T-helper 2 cell treated with Interferon-gamma antibody and Interleukin-4, amounts not matched to agents 5 μg/mL and 100 μg/mL, for 36 hours (primary cell): Measurements from ENCODE around the gene TRPM3.
"Not testable (repeated sequence)": the region's sequence is repeated elsewhere in the genome, so short reads cannot be mapped to it uniquely, and the experiment has no call there.

Experiments used
- DNase-seq: peaks from one replicate; pipeline ENCODE4 v3.0.0; 2021; ENCODE audit warnings: low spot score
- H3K27ac Mint-ChIP-seq: one replicate; pipeline ENCODE4 v1.8.0; 2021; ENCODE audit warnings: mild to moderate bottlenecking, mixed read lengths
- H3K27me3 Mint-ChIP-seq: one replicate; pipeline ENCODE4 v1.8.0; 2021; ENCODE audit warnings: low read depth, mixed read lengths
- H3K36me3 Mint-ChIP-seq: one replicate; pipeline ENCODE4 v1.8.0; 2021; ENCODE audit warnings: low read depth, mixed read lengths
- H3K4me1 Mint-ChIP-seq: one replicate; pipeline ENCODE4 v1.8.0; 2021; ENCODE audit warnings: low read depth, mixed read lengths
- H3K4me3 Mint-ChIP-seq: one replicate; pipeline ENCODE4 v1.8.0; 2022; ENCODE audit warnings: mild to moderate bottlenecking, moderate library complexity, mixed read lengths
- H3K9me3 Mint-ChIP-seq: one replicate; pipeline ENCODE4 v1.8.0; 2021; ENCODE audit warnings: mixed read lengths

The TRPM3 gene

DNA sequence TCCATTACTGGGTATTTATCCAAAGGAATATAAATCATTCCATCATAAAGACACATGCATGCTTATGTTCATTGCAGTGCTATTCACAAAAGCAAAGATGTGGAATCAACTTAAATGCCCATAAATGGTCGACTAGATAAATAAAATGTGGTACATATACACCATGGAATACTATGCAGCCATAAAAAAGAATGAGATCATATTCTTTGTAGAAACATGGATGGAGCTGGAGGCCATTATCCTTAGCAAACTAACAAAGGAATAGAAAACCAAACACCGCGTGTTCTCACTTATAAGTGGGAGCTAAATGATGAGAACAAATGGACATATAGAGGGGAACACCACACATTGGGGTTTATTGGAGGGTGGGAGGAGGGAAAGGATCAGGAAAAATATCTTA lies 155.0 kb downstream of the TRPM3 start:
- H3K4me3 Mint-ChIP-seq, H3K27ac Mint-ChIP-seq, H3K27me3 Mint-ChIP-seq, H3K36me3 Mint-ChIP-seq, DNase-seq, H3K9me3 Mint-ChIP-seq, H3K4me1 Mint-ChIP-seq: not testable (repeated sequence)

DNA sequence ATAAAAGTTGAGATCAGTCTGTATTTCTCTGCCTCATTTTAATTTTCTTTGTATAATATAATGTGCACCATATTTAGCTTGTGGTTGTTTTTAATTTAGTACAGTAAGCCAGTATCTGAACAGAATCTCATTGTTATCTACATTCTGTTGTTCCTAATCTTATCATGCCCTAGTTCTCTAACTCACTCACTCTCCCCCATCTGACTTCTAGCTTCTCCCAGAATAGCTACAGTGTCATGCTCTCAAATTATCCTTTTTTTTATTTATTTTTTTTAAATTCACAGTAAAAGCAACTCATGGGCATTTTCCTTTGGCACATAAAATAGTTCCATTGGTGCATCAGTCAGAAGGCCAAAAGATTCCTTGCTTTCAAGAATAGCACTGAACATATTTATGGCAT lies 156.6 kb downstream of the TRPM3 start:
- no peak for DNase-seq
- Mint-ChIP-seq H3K4me1 (no peaks in the 10 kb centered on the region), H3K27me3 (no peaks in the 10 kb centered on the region), H3K9me3 (no peaks in the 10 kb centered on the region), H3K36me3 (no peaks in the 10 kb centered on the region), H3K27ac (no peak overlapping the region), H3K4me3 (no peak overlapping the region)

DNA sequence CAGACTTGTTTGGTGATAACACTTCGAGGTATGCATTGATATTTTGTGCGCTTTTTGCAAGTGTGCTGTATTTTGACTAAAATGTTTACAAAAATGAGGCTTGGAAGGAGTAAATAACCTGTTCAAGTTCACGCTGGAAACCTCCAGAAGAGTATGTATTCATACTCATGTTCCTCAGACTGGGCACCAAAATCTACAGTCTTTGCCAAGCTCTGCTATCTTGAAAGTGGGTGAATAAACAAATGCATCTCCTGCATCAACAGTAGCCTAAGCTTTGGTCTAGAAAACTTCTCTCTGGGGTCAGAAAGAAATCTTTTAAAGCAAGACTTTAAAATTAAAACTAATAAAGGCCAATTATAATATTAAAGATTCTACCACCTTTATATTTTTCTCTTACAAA lies 157.9 kb downstream of the TRPM3 start:
- Mint-ChIP-seq H3K36me3 (no peaks in the 10 kb centered on the region), H3K4me3 (no peak overlapping the region), H3K27me3 (no peaks in the 10 kb centered on the region), H3K27ac (no peak overlapping the region), H3K9me3 (no peaks in the 10 kb centered on the region), H3K4me1 (no peaks in the 10 kb centered on the region)
- no peak for DNase-seq

DNA sequence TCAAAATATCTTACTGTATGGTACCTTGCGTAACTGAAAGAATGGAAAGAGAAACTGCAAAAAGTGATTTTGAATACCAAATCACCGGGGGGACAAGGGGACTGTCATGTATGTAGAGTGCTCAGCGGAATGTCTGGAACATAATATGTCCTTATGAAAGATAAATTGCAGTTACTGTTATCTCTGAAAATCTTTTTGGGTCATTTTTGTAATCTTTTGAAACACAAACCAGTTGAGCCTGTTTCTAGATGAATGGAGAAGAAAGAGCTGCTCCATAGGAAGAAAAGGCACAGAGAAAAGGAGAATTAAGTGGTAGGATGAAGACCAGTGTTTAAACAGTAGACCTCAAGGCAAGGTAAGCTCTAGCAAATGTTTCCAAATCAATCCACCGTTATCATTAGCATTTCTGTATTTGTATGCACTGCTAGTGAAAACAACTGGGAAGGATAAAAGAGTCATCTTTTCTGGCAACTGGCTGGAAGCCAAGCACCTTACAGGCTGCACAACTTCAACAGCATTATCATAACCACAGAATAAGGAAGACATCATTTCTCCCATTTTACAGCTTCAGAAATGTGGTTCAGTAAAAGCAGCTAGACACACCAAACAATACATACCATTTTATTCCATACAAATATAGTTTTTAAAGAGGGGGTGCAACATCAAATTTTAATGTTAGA lies 158.5 kb downstream of the TRPM3 start:
- Mint-ChIP-seq H3K9me3 (no peaks in the 10 kb centered on the region), H3K27ac (no peak overlapping the region), H3K4me1 (no peaks in the 10 kb centered on the region), H3K36me3 (no peaks in the 10 kb centered on the region), H3K27me3 (no peaks in the 10 kb centered on the region), H3K4me3 (no peak overlapping the region)
- DNase-seq, result no peak

DNA sequence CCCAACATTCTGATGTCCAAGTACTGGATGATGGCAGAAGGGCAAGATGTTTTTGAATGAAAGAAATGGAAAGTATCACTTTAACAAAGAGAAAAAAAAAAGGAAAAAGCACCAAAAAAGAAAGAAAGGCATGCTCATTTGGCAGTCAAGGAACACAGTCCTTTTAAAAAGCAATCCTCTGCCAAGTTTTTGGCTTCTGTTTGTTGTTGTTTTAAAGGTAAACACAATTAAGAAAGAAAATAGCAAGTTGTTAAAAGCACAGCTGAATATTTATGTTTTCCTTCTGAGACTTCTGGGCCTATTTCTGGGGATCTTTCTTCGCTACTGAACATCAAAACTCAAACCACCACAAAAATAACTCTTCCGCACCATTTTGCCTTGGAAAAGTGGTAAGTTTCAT lies 162.1 kb downstream of the TRPM3 start:
- no peak overlapping the region for H3K27ac Mint-ChIP-seq
- no peak overlapping the region for H3K4me3 Mint-ChIP-seq
- H3K4me1 Mint-ChIP-seq, result no peaks in the 10 kb centered on the region
- no peaks in the 10 kb centered on the region for H3K36me3 Mint-ChIP-seq
- no peaks in the 10 kb centered on the region for H3K9me3 Mint-ChIP-seq
- H3K27me3 Mint-ChIP-seq, result no peaks in the 10 kb centered on the region
- no peak for DNase-seq

DNA sequence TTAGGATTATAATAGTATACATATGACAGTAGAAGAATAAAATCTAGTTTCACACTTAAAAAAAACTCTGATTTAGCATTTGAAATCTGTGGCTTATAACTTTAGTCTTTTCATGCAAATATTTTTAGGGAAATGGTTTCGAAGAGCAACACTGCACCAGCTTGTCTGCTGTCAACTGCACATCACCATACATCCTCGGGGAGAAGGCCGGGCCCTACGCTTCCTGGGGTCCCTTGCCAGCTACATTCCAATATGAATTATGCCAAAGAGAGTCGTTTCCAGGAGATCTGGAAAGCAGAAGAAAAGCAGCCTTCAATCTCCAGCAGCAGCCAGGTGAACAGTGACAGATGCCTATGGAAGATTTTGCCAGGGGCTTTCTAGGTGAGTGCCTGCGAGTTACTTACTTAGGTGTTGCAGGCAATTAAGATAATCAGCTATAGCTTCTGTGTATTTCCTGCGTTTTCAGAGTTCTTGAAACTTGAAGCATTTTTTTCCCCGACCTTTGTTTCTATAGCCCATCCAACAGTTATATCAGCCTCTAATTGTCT lies 166.8 kb downstream of the TRPM3 start:
- H3K9me3 Mint-ChIP-seq, result no peaks in the 10 kb centered on the region
- H3K27me3 Mint-ChIP-seq, result no peaks in the 10 kb centered on the region
- DNase-seq, result no peak
- no peaks in the 10 kb centered on the region for H3K4me1 Mint-ChIP-seq
- no peak overlapping the region for H3K4me3 Mint-ChIP-seq
- no peaks in the 10 kb centered on the region for H3K36me3 Mint-ChIP-seq
- no peak overlapping the region for H3K27ac Mint-ChIP-seq

DNA sequence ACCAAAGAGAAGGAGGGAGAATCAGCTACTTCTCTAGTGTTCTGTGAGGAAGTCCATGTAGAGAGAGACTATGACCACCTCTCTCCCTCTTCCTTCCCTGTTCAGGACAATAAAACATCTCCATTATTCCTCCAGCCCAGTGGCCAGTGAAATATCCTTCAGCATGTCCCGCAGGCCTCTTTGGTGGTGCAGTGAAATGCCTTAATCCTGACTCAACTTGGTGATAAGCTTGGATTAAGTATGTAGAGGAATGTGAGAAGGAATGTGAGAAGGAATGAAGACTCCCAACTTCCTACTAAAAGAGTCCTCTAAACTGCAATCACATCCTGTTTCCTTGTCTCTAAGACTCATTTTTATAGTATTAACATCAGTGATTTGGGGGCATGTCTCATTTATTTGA lies 167.3 kb downstream of the TRPM3 start:
- Mint-ChIP-seq H3K27ac (no peak overlapping the region), H3K27me3 (no peaks in the 10 kb centered on the region), H3K4me3 (no peak overlapping the region), H3K4me1 (no peaks in the 10 kb centered on the region), H3K9me3 (no peaks in the 10 kb centered on the region), H3K36me3 (no peaks in the 10 kb centered on the region)
- DNase-seq, result no peak

DNA sequence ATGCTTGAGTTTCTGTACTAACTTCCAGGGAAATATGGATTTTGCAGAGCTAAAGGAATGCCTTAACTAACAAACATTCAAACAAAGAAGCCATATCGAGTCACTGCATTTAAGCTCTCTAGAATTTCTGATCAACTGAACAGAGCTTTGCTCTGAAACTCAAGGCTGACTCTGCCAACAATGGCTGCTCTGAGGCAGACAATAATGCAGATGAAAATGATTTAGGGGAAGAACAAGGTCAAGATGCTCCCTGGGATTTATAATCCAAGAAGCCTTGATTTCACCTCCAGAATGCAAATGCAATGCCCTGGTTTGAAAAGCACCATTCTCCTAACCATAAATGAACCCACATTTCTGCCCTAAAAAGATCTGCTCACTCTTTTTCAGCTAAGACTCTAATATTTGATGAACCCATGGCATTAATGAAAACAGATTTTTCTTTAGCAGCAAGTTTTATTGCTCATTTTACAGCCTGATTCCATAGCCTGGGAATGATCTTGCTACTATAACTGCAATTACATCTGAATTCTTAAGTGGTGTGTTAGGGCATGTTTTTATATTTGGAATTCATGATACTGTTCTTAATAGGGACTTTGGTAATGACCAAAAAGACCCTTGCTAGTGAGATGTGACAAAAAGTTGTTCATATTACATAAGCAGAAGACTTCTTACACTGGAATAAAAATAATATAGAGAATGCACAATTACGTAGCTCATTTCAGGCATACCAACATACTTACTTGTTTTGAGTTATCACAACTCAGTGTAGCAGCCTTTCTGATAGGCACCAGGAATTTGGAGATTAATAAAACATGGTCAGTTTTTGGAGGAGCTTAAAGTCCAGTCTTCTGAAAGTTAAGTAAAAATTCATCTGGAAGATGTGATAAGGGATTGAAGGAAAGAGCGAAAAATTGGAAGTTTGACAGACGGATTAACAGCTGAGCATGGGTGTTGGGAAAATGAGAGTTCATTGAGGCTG lies 169.4 kb downstream of the TRPM3 start:
- no peaks in the 10 kb centered on the region for H3K4me1 Mint-ChIP-seq
- H3K27me3 Mint-ChIP-seq, result no peaks in the 10 kb centered on the region
- no peaks in the 10 kb centered on the region for H3K36me3 Mint-ChIP-seq
- no peak for DNase-seq
- H3K4me3 Mint-ChIP-seq, result no peak overlapping the region
- H3K9me3 Mint-ChIP-seq, result no peaks in the 10 kb centered on the region
- H3K27ac Mint-ChIP-seq, result no peak overlapping the region

DNA sequence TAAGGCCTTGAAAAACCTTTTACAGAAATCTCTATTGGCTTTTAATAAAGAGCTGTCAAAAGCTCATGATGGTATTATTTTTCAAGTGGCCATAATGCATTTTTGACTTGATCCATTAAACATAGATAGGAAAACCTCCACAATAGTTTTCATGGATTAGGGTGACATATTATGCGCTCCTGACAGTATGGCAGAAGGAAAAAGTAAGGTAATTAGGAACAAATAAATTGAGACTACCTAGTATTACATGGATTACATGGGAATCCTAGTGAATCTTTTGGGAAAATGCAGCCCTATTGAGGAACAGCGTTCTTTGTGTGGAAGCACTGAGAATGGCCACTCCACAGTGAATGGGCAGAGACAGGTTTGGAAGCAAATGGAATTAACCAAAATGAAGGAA lies 171.2 kb downstream of the TRPM3 start:
- Mint-ChIP-seq H3K27ac (no peak overlapping the region), H3K36me3 (no peaks in the 10 kb centered on the region), H3K4me3 (no peak overlapping the region), H3K27me3 (no peaks in the 10 kb centered on the region), H3K4me1 (no peaks in the 10 kb centered on the region), H3K9me3 (no peaks in the 10 kb centered on the region)
- DNase-seq, result no peak

DNA sequence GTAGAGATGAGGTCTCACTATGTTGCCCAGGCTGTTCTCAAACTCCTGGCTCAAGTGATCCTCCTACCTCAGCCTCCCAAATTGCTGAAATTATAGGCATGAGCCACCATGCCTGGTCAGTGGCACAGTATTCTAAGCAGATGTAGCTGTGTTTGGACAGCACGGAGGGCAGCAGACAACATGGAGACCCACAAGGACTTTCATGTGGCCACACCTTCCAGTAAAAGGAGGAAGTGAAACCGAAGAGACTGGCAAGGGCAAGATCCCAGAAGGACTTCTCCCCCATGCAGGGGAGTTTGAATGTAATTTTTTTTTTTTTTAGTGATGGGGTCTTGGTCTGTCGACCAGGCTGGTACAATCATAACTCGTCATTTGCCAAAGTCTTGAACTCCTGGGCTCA lies 172.2 kb downstream of the TRPM3 start:
- Mint-ChIP-seq H3K27me3 (peaks cover 2% of the 10 kb centered on the region), H3K4me1 (no peaks in the 10 kb centered on the region), H3K4me3 (no peak overlapping the region), H3K9me3 (no peaks in the 10 kb centered on the region), H3K36me3 (no peaks in the 10 kb centered on the region), H3K27ac (no peak overlapping the region)
- DNase-seq, result no peak

DNA sequence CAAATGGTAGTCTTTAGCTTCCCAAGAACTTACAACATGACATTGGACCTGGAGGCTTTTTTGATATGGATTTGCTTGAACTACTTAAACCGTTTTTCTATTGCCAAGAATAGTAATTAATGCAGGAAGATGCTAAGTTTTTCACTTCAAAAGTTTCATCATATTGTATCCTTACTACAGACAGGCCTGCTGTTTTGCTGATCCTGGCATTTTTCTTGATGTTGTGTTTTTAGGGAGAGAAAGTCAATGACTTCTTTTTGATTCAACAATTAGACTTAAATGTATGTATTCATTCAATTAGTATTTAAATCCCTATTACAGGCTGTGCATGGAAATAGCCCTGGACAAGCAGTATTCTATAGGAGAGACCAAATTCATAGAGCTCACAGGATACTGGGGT lies 172.7 kb downstream of the TRPM3 start:
- Mint-ChIP-seq H3K27me3 (peaks cover 2% of the 10 kb centered on the region), H3K9me3 (no peaks in the 10 kb centered on the region), H3K4me3 (no peak overlapping the region), H3K27ac (no peak overlapping the region), H3K36me3 (no peaks in the 10 kb centered on the region), H3K4me1 (no peaks in the 10 kb centered on the region)
- DNase-seq, result no peak

DNA sequence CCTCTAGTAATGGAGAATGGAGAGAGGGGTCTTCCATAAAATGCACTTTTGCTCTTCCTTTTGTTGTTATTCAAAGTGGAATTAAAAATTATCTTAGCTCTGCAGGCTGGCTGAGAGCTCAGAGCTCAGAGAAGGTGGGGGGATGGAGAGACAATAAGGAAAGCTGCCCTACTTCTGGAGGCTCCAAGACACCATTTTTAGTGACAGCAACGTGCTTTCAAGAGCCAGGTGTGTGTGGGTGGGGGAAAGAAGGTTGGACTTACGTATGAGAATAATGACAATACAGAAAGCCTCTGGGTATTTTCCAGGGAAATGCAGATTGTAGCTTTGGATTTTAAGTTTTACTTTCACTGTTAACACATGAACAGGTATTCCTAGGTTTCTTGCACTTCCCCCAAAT lies 173.9 kb downstream of the TRPM3 start:
- H3K36me3 Mint-ChIP-seq, result no peaks in the 10 kb centered on the region
- no peak overlapping the region for H3K27ac Mint-ChIP-seq
- H3K27me3 Mint-ChIP-seq, result peaks cover 2% of the 10 kb centered on the region
- no peaks in the 10 kb centered on the region for H3K4me1 Mint-ChIP-seq
- no peak overlapping the region for H3K4me3 Mint-ChIP-seq
- no peaks in the 10 kb centered on the region for H3K9me3 Mint-ChIP-seq
- DNase-seq, result no peak

DNA sequence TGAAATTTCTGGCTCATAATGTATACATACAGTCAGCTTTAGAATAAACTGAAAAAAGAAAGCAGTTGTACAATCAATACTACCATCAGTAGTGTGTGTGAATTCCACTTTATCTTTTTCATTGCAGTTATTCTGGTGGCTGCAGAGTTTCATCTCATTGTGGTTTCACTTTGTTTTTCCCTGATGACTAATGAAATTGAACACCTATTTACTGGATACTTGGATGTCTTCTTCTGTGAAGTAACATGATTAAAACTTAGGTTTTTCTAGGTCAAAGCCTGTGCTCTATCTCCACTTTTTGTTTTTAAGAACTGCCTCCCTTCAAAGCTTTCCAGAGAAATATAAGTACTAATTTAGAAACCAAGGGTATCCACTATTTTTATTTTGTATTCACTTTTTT lies 174.3 kb downstream of the TRPM3 start:
- Mint-ChIP-seq H3K9me3 (no peaks in the 10 kb centered on the region), H3K27ac (no peak overlapping the region), H3K27me3 (peaks cover 2% of the 10 kb centered on the region), H3K36me3 (no peaks in the 10 kb centered on the region), H3K4me1 (no peaks in the 10 kb centered on the region), H3K4me3 (no peak overlapping the region)
- DNase-seq, result no peak

DNA sequence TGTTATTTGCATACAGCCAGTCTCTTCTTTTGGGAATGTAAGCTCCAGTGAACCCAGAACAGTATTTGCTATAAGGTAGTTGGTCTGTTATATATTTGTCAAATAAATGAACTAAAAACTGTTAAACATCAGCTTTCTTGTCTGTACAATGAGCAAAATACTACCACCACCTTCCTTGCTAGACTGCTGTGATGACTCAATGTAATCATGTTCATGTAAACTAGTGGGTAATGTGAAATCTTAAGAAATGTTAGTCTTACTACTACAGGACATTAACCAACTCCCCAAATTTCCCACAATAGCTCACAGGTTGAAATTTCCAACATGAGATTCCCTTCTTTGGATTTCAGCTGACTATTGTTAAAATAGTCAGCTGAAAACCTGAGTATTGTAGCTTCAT lies 176.1 kb downstream of the TRPM3 start:
- H3K27me3 Mint-ChIP-seq, result peaks cover 2% of the 10 kb centered on the region
- H3K9me3 Mint-ChIP-seq, result no peaks in the 10 kb centered on the region
- H3K36me3 Mint-ChIP-seq, result no peaks in the 10 kb centered on the region
- DNase-seq, result no peak
- no peaks in the 10 kb centered on the region for H3K4me1 Mint-ChIP-seq
- no peak overlapping the region for H3K27ac Mint-ChIP-seq
- H3K4me3 Mint-ChIP-seq, result no peak overlapping the region
